Fibroblast of gingiva (primary cell): ENCODE data around the gene KCTD3.

Experiments used
- DNase-seq: peaks from one replicate; pipeline ENCODE4 v3.0.0-alpha.2; 2011; ENCODE audit warnings: low read depth

KCTD3 gene

GRCh38 chr1:215557504-215557903, 9.6 kb upstream of the KCTD3 start:
- DNase-seq: no peak

GRCh38 chr1:215557992-215558626, 9.0 kb upstream of the KCTD3 start:
- no peak for DNase-seq

- DNase-seq: peak; percentile 57
Measured at GRCh38 chr1:215567491-215568298, 591 bp downstream of the KCTD3 start.

GRCh38 chr1:215568299-215568692, 1.2 kb downstream of the KCTD3 start:
- peak; percentile 48 for DNase-seq

- no peak for DNase-seq
Measured at GRCh38 chr1:215569986-215570824, 3.1 kb downstream of the KCTD3 start.

- DNase-seq: no peak
Measured at GRCh38 chr1:215581896-215582295, 14.8 kb downstream of the KCTD3 start.

GRCh38 chr1:215583185-215583749, 16.2 kb downstream of the KCTD3 start:
- no peak for DNase-seq

GRCh38 chr1:215584389-215584788, 17.3 kb downstream of the KCTD3 start:
- no peak for DNase-seq

- DNase-seq: no peak
Measured at GRCh38 chr1:215589650-215590435, 22.7 kb downstream of the KCTD3 start.

- no peak for DNase-seq
Measured at GRCh38 chr1:215590779-215591491, 23.8 kb downstream of the KCTD3 start.

GRCh38 chr1:215594640-215595039, 27.5 kb downstream of the KCTD3 start:
- peak; percentile 36 for DNase-seq

- DNase-seq: no peak
Measured at GRCh38 chr1:215595231-215595630, 28.1 kb downstream of the KCTD3 start.

GRCh38 chr1:215597961-215598360, 30.9 kb downstream of the KCTD3 start:
- peak; percentile 15 for DNase-seq

GRCh38 chr1:215599418-215600074, 32.4 kb downstream of the KCTD3 start:
- DNase-seq: peak; percentile 25

GRCh38 chr1:215600258-215600792, 33.2 kb downstream of the KCTD3 start:
- DNase-seq: no peak

GRCh38 chr1:215600867-215601266, 33.8 kb downstream of the KCTD3 start:
- no peak for DNase-seq

GRCh38 chr1:215601276-215601675, 34.2 kb downstream of the KCTD3 start:
- no peak for DNase-seq

- no peak for DNase-seq
Measured at GRCh38 chr1:215603319-215603718, 36.2 kb downstream of the KCTD3 start.

GRCh38 chr1:215605011-215605621, 38.0 kb downstream of the KCTD3 start:
- DNase-seq: peak; percentile 69

GRCh38 chr1:215606036-215606435, 38.9 kb downstream of the KCTD3 start:
- no peak for DNase-seq
